HepG2 (cell line): ENCODE measurements around the gene NDUFS2. TPM values are rescaled to one million over a fixed set of nuclear protein-coding genes. Genes with fewer than 3 reads are reported as not detected.

ENCODE experiments used
- ATM ChIP-seq: fragments of 450-650 bp; IDR thresholded peaks from 2 replicates; pipeline ENCODE4 v1.7.1; 2017; ENCODE audit warnings: mild to moderate bottlenecking, borderline replicate concordance
- CBX1 ChIP-seq: IDR thresholded peaks from one replicate; pipeline ENCODE4 v1.6.1; 2016; ENCODE audit warnings: antibody characterized with exemption, low read depth
- CEBPG ChIP-seq: IDR thresholded peaks from 2 replicates; pipeline ENCODE4 v1.6.1; 2016
- ESRRA ChIP-seq: sonication (generic); formaldehyde crosslinking; IDR thresholded peaks from 2 replicates; pipeline ENCODE4 v1.5.1; 2020; ENCODE audit warnings: mild to moderate bottlenecking, low read depth, missing genetic modification reagents
- HNRNPL ChIP-seq: fragments of 200-400 bp; formaldehyde crosslinking; IDR thresholded peaks from 2 replicates; pipeline ENCODE4 v1.6.1; 2017; ENCODE audit warnings: mild to moderate bottlenecking, low read depth, low read length
- HOXD1 ChIP-seq: sonication (generic); formaldehyde crosslinking; IDR thresholded peaks from 2 replicates; pipeline ENCODE4 v1.5.0; 2020; ENCODE audit warnings: missing genetic modification reagents
- KDM3A ChIP-seq: IDR thresholded peaks from 2 replicates; pipeline ENCODE4 v1.6.1; 2018; ENCODE audit warnings: low read depth, missing compliant biosample characterization
- KDM5A ChIP-seq: fragments of 200-600 bp; sonication (generic); IDR thresholded peaks from 2 replicates; pipeline ENCODE4 v1.7.0; 2018; ENCODE audit warnings: antibody characterized with exemption, mild to moderate bottlenecking, low read length, borderline replicate concordance
- MAFG ChIP-seq: sonication (generic); formaldehyde crosslinking; IDR thresholded peaks from 2 replicates; pipeline ENCODE4 v1.5.1; 2020; ENCODE audit warnings: mild to moderate bottlenecking, missing genetic modification reagents
- MIXL1 ChIP-seq: IDR thresholded peaks from 2 replicates; pipeline ENCODE4 v1.6.1; 2016
- NAIF1 ChIP-seq: sonication (generic); formaldehyde crosslinking; IDR thresholded peaks from 2 replicates; pipeline ENCODE4 v1.5.0; 2020; ENCODE audit warnings: mild to moderate bottlenecking, missing genetic modification reagents, borderline replicate concordance
- REXO4 ChIP-seq: sonication (generic); formaldehyde crosslinking; IDR thresholded peaks from 2 replicates; pipeline ENCODE4 v1.8.0; 2022; ENCODE audit warnings: missing genetic modification reagents, mild to moderate bottlenecking, borderline replicate concordance
- TBX2 ChIP-seq: sonication (generic); formaldehyde crosslinking; IDR thresholded peaks from 2 replicates; pipeline ENCODE4 v1.5.0; 2020; ENCODE audit warnings: missing genetic modification reagents, mild to moderate bottlenecking, borderline replicate concordance
- TBX3 ChIP-seq: fragments of 450-650 bp; IDR thresholded peaks from 2 replicates; pipeline ENCODE4 v1.6.1; 2017; ENCODE audit warnings: antibody characterized with exemption, mild to moderate bottlenecking, inconsistent platforms, borderline replicate concordance
- ZNF260 ChIP-seq: sonication (generic); formaldehyde crosslinking; IDR thresholded peaks from 2 replicates; pipeline ENCODE4 v1.4.0; 2020; ENCODE audit warnings: missing genetic modification reagents, low read depth, mild to moderate bottlenecking, borderline replicate concordance
- ZNF333 ChIP-seq: sonication (generic); formaldehyde crosslinking; IDR thresholded peaks from 2 replicates; pipeline ENCODE4 v1.4.0; 2020; ENCODE audit warnings: mild to moderate bottlenecking, missing genetic modification reagents, borderline replicate concordance
- ZNF598 ChIP-seq: sonication (generic); formaldehyde crosslinking; IDR thresholded peaks from 2 replicates; pipeline ENCODE4 v1.5.1; 2020; ENCODE audit warnings: mild to moderate bottlenecking, missing genetic modification reagents, borderline replicate concordance
- ZNF709 ChIP-seq: sonication (generic); formaldehyde crosslinking; IDR thresholded peaks from 2 replicates; pipeline ENCODE4 v1.5.0; 2020; ENCODE audit warnings: mild to moderate bottlenecking, missing genetic modification reagents
- ZNF775 ChIP-seq: sonication (generic); formaldehyde crosslinking; IDR thresholded peaks from 2 replicates; pipeline ENCODE4 v1.4.0; 2020; ENCODE audit warnings: missing genetic modification reagents, mild to moderate bottlenecking, moderate library complexity, borderline replicate concordance
- polyA plus RNA-seq, 8 experiments: library from polyadenylated mRNA; depleted of rRNA in 3 of 8; stranded (reverse) in 7 of 8; unstranded in 1 of 8; fragments of >200 nt; fragmentation: Illumina TruSeq in 4 of 8; extraction: Trizol in 4 of 8; gene quantifications; 2 replicates each; pipeline versions ENCODE4 v1.2.1 to v1.2.3, GENCODE V29; 2011 to 2016; ENCODE audit warnings: low read depth in 4 of 8, missing spikeins in 1 of 8, mixed read lengths in 1 of 8; ENCODE audit not compliant: insufficient read depth in 1 of 8
- total RNA-seq, 5 experiments: library from RNA; depleted of rRNA; stranded (reverse); fragments of >200 nt; fragmentation: Illumina TruSeq; extraction: Trizol; gene quantifications; 2 replicates each; pipeline ENCODE4 v1.2.3, GENCODE V29; 2016; ENCODE audit warnings: low read depth in 1 of 5
- TF ChIP-seq, protein P1 (sequence below), 2 experiments: sonication (generic) in 1 of 2; formaldehyde crosslinking in 1 of 2; IDR thresholded peaks; 2 replicates each; pipeline versions ENCODE4 v1.6.1 to v1.9.0; 2014 to 2022; ENCODE audit warnings: antibody characterized with exemption in 1 of 2, borderline replicate concordance in 1 of 2, inconsistent platforms in 1 of 2, low read depth in 1 of 2, missing genetic modification reagents in 1 of 2
- TF ChIP-seq, protein P2 (sequence below): sonication (generic); formaldehyde crosslinking; IDR thresholded peaks from 2 replicates; pipeline ENCODE4 v1.5.1; 2020; ENCODE audit warnings: missing genetic modification reagents, mild to moderate bottlenecking, borderline replicate concordance

NDUFS2 gene
- total and polyA plus RNA-seq, 2 of the 13 experiments (the other 11 are each of a cell fraction or from before 2014, with no cell fraction given): 89.9 to 118 TPM

DNA sequence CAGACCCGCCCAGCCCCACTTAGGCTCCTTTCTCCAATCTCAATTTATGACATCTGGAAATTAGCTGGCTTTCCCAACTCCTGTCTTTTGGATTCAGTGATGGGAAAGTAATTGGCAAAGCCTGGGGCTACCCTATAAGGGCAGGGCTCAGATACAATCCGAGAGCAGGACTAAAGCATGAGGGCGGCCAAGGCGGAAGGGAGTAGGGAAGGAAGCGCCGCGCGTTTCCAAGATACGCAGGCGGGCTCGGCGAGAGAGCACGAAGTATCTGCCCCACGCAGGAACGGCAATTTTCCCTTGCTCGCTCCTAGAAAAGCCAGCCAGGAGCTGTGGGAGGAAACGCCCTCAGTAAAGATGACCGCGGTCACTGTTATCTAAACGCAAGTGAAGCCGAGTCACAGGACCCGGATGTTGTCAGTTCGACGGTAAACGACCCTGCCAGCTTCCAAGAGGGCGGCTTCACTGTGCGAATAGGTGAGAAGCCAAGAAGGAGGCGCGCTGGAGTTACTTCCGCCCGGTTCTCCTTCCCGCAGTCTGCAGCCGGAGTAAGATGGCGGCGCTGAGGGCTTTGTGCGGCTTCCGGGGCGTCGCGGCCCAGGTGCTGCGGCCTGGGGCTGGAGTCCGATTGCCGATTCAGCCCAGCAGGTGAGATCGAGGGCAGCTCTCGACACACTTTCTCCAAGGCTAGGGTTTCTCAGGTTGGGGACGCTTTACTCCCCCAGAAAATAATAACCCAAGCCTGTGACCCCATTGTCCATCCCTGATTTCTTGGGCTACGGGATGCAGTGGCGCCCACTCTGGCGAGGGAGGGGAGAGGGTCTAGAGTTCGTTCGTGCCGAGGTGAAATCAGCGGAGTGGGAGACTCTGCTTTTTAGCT, at the start of gene NDUFS2 (continued):
- TF ChIP-seq, protein P1, sequence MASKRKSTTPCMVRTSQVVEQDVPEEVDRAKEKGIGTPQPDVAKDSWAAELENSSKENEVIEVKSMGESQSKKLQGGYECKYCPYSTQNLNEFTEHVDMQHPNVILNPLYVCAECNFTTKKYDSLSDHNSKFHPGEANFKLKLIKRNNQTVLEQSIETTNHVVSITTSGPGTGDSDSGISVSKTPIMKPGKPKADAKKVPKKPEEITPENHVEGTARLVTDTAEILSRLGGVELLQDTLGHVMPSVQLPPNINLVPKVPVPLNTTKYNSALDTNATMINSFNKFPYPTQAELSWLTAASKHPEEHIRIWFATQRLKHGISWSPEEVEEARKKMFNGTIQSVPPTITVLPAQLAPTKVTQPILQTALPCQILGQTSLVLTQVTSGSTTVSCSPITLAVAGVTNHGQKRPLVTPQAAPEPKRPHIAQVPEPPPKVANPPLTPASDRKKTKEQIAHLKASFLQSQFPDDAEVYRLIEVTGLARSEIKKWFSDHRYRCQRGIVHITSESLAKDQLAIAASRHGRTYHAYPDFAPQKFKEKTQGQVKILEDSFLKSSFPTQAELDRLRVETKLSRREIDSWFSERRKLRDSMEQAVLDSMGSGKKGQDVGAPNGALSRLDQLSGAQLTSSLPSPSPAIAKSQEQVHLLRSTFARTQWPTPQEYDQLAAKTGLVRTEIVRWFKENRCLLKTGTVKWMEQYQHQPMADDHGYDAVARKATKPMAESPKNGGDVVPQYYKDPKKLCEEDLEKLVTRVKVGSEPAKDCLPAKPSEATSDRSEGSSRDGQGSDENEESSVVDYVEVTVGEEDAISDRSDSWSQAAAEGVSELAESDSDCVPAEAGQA (IDR thresholded peaks at IDR 0.05; ENCODE audit: low read depth): peak; percentile 99
- TF ChIP-seq, protein P1 (CRISPR knock-in tag; IDR thresholded peaks at IDR 0.05; ENCODE audit: borderline replicate concordance): no peak
- TF ChIP-seq KDM3A (CRISPR knock-in tag) (no peak), ATM (no peak), HOXD1 (CRISPR knock-in tag) (no peak), ZNF709 (CRISPR knock-in tag) (peak; percentile 63; the same call in 1 of the 2 replicates), ZNF598 (CRISPR knock-in tag) (no peak), CEBPG (CRISPR knock-in tag) (no peak), REXO4 (CRISPR knock-in tag) (no peak), HNRNPL (0 out of 2 replicates have a peak, but pooled peaks have one; percentile 47), ESRRA (CRISPR knock-in tag) (peak; percentile 61; the same call in 1 of the 2 replicates), MAFG (CRISPR knock-in tag) (no peak), NAIF1 (CRISPR knock-in tag) (no peak), ZNF775 (no peak; the same call in 1 of the 2 replicates), ZNF260 (CRISPR knock-in tag) (no peak), ZNF333 (CRISPR knock-in tag) (no peak), KDM5A (peak; percentile 65), TBX2 (peak; percentile 81), MIXL1 (CRISPR knock-in tag) (no peak), TBX3 (no peak), CBX1 (no peak)
- TF ChIP-seq, protein P2, sequence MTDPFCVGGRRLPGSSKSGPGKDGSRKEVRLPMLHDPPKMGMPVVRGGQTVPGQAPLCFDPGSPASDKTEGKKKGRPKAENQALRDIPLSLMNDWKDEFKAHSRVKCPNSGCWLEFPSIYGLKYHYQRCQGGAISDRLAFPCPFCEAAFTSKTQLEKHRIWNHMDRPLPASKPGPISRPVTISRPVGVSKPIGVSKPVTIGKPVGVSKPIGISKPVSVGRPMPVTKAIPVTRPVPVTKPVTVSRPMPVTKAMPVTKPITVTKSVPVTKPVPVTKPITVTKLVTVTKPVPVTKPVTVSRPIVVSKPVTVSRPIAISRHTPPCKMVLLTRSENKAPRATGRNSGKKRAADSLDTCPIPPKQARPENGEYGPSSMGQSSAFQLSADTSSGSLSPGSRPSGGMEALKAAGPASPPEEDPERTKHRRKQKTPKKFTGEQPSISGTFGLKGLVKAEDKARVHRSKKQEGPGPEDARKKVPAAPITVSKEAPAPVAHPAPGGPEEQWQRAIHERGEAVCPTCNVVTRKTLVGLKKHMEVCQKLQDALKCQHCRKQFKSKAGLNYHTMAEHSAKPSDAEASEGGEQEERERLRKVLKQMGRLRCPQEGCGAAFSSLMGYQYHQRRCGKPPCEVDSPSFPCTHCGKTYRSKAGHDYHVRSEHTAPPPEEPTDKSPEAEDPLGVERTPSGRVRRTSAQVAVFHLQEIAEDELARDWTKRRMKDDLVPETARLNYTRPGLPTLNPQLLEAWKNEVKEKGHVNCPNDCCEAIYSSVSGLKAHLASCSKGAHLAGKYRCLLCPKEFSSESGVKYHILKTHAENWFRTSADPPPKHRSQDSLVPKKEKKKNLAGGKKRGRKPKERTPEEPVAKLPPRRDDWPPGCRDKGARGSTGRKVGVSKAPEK (CRISPR knock-in tag): no peak
